ENCODE measurements around the gene SINHCAF. TPM values are rescaled to one million over a fixed set of nuclear protein-coding genes. Genes with fewer than 3 reads are reported as not detected.

SINHCAF gene
- total and polyA plus RNA-seq, 2 of the 8 experiments (the other 6 are each of a cell fraction or from before 2014, with no cell fraction given) = 138 to 576 TPM

GRCh38 chr12:31277081-31277480 is 48.9 kb downstream of the SINHCAF start:
- DNase-seq (ENCODE audit: low read depth in 1 of 2, low spot score in 2 of 2) = no peak
- Histone ChIP-seq H3K27me3 (replicated peaks in 1 of 4; ENCODE audit: control insufficient read depth in 3 of 4, extremely low read depth in 1 of 4, insufficient read depth in 3 of 4, low read length in 3 of 4) (no peaks in the 10 kb centered on the region), H3K27ac (ENCODE audit: low read depth, low read length) (no peak overlapping the region), H3K23ac (ENCODE audit: insufficient read length) (no peak overlapping the region), H3K9me3 (ENCODE audit: insufficient read depth in 2 of 2, low read depth in 1 of 2, low read length in 1 of 2) (no peaks in the 10 kb centered on the region), H3K56ac (replicated peaks; ENCODE audit: insufficient read length, low read depth, low read length) (no peak overlapping the region), H2BK120ac (replicated peaks; ENCODE audit: low read depth, low read length) (no peak overlapping the region), H4K91ac (replicated peaks; ENCODE audit: insufficient read length, low read length) (no peak overlapping the region), H3K4ac (replicated peaks; ENCODE audit: insufficient read length, low read depth, low read length) (no peak overlapping the region), H4K8ac (ENCODE audit: extremely low read depth, insufficient read depth, low read length) (no peak overlapping the region), H2BK15ac (ENCODE audit: low read length) (no peak overlapping the region), H3K23me2 (ENCODE audit: low read depth, low read length) (no peaks in the 10 kb centered on the region), H3K36me3 (ENCODE audit: control insufficient read depth in 2 of 4, insufficient read depth in 4 of 4, low read length in 3 of 4) (peaks cover 0 to 28% (median 8%) of the 10 kb centered on the region in 4 experiments; a peak in 6 of 8 replicates), H4K20me1 (replicated peaks in 1 of 2; ENCODE audit: control insufficient read depth in 1 of 2, insufficient read depth in 2 of 2, low read length in 2 of 2) (peaks cover 0 to 4% of the 10 kb centered on the region in 2 experiments), H3K9ac (replicated peaks in 1 of 4; ENCODE audit: extremely low read depth in 1 of 4, low read depth in 3 of 4, low read length in 3 of 4) (no peak overlapping the region), H3K18ac (ENCODE audit: extremely low read depth, low read length) (no peak overlapping the region), H2AFZ (ENCODE audit: low read length) (no peak overlapping the region), H3K79me1 (ENCODE audit: low read depth, low read length) (no peaks in the 10 kb centered on the region), H2BK20ac (ENCODE audit: low read length) (no peak overlapping the region), H2AK5ac (ENCODE audit: low read depth, low read length) (no peak overlapping the region), H2BK12ac (ENCODE audit: low read depth, low read length) (no peak overlapping the region), H3K14ac (ENCODE audit: insufficient read length) (no peak overlapping the region), H3K4me1 (replicated peaks in 1 of 4; ENCODE audit: control insufficient read depth in 3 of 4, insufficient read depth in 4 of 4, low read length in 3 of 4) (no peaks in the 10 kb centered on the region; a peak in 1 of 7 replicates), H4K5ac (ENCODE audit: insufficient read length, low read depth, low read length) (no peak overlapping the region), H3K79me2 (ENCODE audit: control insufficient read depth in 1 of 2, insufficient read depth in 2 of 2, low read length in 2 of 2) (no peaks in the 10 kb centered on the region), H3K4me3 (ENCODE audit: extremely low read depth in 1 of 4, insufficient read depth in 2 of 4, low read depth in 3 of 4, low read length in 4 of 4) (no peak overlapping the region), H2BK5ac (ENCODE audit: low read depth, low read length) (no peak overlapping the region), H3K4me2 (ENCODE audit: insufficient read depth in 1 of 2, low read depth in 2 of 2, low read length in 2 of 2) (no peak overlapping the region)
- ChIA-PET POLR2A (ENCODE audit: partially characterized antibody) (interaction anchor here (0.7 to 0.9 kb wide), 2 partner anchors 17 to 109 kb away, joined by 3 read pairs; no protein-coding TSS in a partner anchor), CTCF (ENCODE audit: partially characterized antibody) (no interaction called here)
- WGBS, 2 experiments (ENCODE audit: extremely low coverage in 1 of 2, insufficient coverage in 1 of 2, insufficient read length in 1 of 2, insufficient replicate concordance in 2 of 2, low coverage in 1 of 2, low lambda C conversion rate in 2 of 2, missing lambda C conversion rate in 1 of 2) = 89% methylated on average over 2 of the region's 2 CpGs; no CpG with 5 or more reads in 1 of the 2 experiments
- no peak for TF ChIP-seq ATF2 (IDR thresholded peaks at IDR 0.05; ENCODE audit: low read length)
- TF ChIP-seq BACH1 (IDR thresholded peaks at IDR 0.05; ENCODE audit: low read length) = no peak
- no peak for TF ChIP-seq SP1 (IDR thresholded peaks at IDR 0.05; ENCODE audit: low read depth, low read length)
- TF ChIP-seq SP4 (IDR thresholded peaks at IDR 0.05; ENCODE audit: low read length) = no peak
- TF ChIP-seq CREB1 (IDR thresholded peaks at IDR 0.05) = no peak
- no peak for TF ChIP-seq POLR2A (IDR thresholded peaks at IDR 0.05; ENCODE audit: control extremely low read depth in 1 of 2, low read depth in 2 of 2, low read length in 2 of 2)
- no peak for TF ChIP-seq CBX8 (IDR thresholded peaks at IDR 0.05; ENCODE audit: borderline replicate concordance, low read depth, low read length)
- no peak for TF ChIP-seq TAF1 (IDR thresholded peaks at IDR 0.05; ENCODE audit: low read depth, low read length)
- TF ChIP-seq KDM5A (IDR thresholded peaks at IDR 0.05; ENCODE audit: low read length) = no peak
- no peak for TF ChIP-seq TCF12 (IDR thresholded peaks at IDR 0.05; ENCODE audit: low read depth, low read length)
- no peak for FAIRE-seq
